Kidney (tissue), 14 donors: ENCODE data around the gene CACNG3. TPM values are rescaled to one million over a fixed set of nuclear protein-coding genes. Genes with fewer than 3 reads are reported as not detected.

Source experiments
- DNase-seq, 5 donors: peaks; one replicate each; pipeline ENCODE4 v3.0.0-alpha.2; 2013 to 2020
- FAIRE-seq: peaks from 2 replicates; lab custom pipeline; 2012; peaks lifted over from hg19 to GRCh38; lab: Jason Lieb, UNC
- H3K27ac ChIP-seq, 2 donors: one replicate each; pipeline ENCODE4 v1.7.0; 2013; ENCODE audit warnings: low read depth in 2 of 2, low read length in 2 of 2, inconsistent platforms in 1 of 2
- H3K27me3 ChIP-seq: one replicate; pipeline ENCODE4 v1.7.1; 2013; ENCODE audit warnings: low read length, inconsistent platforms; ENCODE audit not compliant: control insufficient read depth, insufficient read depth
- H3K36me3 ChIP-seq, 3 donors: one replicate each; pipeline versions ENCODE4 v1.7.0 to v1.7.1; 2013; ENCODE audit warnings: low read length in 3 of 3, control low read depth in 1 of 3, inconsistent platforms in 1 of 3; ENCODE audit not compliant: insufficient read depth in 3 of 3, control insufficient read depth in 2 of 3
- H3K4me1 ChIP-seq, 3 donors: one replicate each; pipeline versions ENCODE4 v1.7.0 to v1.7.1; 2013; ENCODE audit warnings: low read length in 3 of 3, inconsistent platforms in 1 of 3, low read depth in 1 of 3; ENCODE audit not compliant: control insufficient read depth in 2 of 3, insufficient read depth in 2 of 3
- H3K4me3 ChIP-seq, 3 donors: one replicate each; pipeline versions ENCODE4 v1.7.0 to v1.8.1; 2013; ENCODE audit warnings: low read length in 3 of 3, control low read depth in 1 of 3, inconsistent platforms in 1 of 3
- H3K9ac ChIP-seq, 3 donors: one replicate each; pipeline versions ENCODE4 v1.7.0 to v1.7.1; 2013; ENCODE audit warnings: low read length in 3 of 3, control low read depth in 1 of 3, inconsistent platforms in 1 of 3
- H3K9me3 ChIP-seq, 3 donors: one replicate each; pipeline versions ENCODE4 v1.7.0 to v1.7.1; 2013; ENCODE audit warnings: low read length in 3 of 3, control low read depth in 1 of 3, inconsistent platforms in 1 of 3; ENCODE audit not compliant: control insufficient read depth in 2 of 3, insufficient read depth in 1 of 3
- intact Hi-C: fragments of 100-400 bp; cut with DNase I; formaldehyde crosslinking; loops from one replicate; pipeline ENCODE4 v1.11.1; 2022
- polyA plus RNA-seq: library from polyadenylated mRNA; stranded (reverse); fragments of 350-450 nt; fragmentation: Illumina TruSeq; extraction: RNeasy Lipid Tissue Mini Kit (QIAGEN cat#74804); gene quantifications from one replicate; pipeline ENCODE4 v1.2.3, GENCODE V29; 2014; ENCODE audit warnings: low read depth, low replicate concordance; ENCODE audit not compliant: insufficient read depth
- total RNA-seq: library from RNA; stranded (reverse); fragmentation: NEBNext Ultra II Directional; extraction: Animal tissue kit (Norgen Biotek cat#: 25700); gene quantifications from one replicate; pipeline ENCODE4 v1.2.1, GENCODE V29; 2021
- TF ChIP-seq, protein P1 (sequence below): IDR thresholded peaks from 3 replicates; pipeline ENCODE4 v1.5.1; 2012; ENCODE audit warnings: mild to moderate bottlenecking, moderate library complexity, borderline replicate concordance; ENCODE audit not compliant: insufficient read depth; ENCODE audit errors: extremely low read depth
- donor health status: control.
- donor health status: control.
- donor health status: control.
- donor health status: control.
- donor health status: control.
- donor health status: DM: yes; HTN: yes; CAD: no.
- donor health status: Normal renal cell carcinoma (clear cell type).

CACNG3 gene
- total and polyA plus RNA-seq, 2 donors from 2014 or later, result not detected

DNA sequence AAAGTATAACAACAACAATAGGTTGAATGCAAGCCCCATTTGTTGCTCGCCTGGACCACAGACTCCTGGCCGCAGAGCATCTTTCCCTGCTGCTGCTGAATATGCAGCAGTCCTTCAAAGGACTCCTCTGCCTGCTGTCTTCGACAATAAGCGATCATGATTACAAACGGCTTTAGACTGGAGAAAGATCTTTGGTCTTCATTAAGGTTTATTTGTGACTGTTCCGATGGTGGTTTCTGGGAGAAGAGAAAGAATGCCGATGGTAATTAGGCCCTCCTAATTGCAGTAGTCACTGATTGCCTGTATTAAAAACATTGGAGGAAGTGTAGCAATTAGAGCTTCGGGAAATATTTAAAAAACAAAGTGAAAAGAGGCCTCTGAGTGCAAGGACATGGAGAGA is 138.2 kb downstream of the CACNG3 start:
- intact Hi-C loops, result no loop called here
- Histone ChIP-seq H3K4me1 (no peaks in the 10 kb centered on the region), H3K9ac (no peak overlapping the region), H3K27me3 (no peaks in the 10 kb centered on the region), H3K4me3 (no peak overlapping the region), H3K27ac (no peak overlapping the region), H3K36me3 (no peaks in the 10 kb centered on the region), H3K9me3 (no peaks in the 10 kb centered on the region)
- TF ChIP-seq, protein P1, sequence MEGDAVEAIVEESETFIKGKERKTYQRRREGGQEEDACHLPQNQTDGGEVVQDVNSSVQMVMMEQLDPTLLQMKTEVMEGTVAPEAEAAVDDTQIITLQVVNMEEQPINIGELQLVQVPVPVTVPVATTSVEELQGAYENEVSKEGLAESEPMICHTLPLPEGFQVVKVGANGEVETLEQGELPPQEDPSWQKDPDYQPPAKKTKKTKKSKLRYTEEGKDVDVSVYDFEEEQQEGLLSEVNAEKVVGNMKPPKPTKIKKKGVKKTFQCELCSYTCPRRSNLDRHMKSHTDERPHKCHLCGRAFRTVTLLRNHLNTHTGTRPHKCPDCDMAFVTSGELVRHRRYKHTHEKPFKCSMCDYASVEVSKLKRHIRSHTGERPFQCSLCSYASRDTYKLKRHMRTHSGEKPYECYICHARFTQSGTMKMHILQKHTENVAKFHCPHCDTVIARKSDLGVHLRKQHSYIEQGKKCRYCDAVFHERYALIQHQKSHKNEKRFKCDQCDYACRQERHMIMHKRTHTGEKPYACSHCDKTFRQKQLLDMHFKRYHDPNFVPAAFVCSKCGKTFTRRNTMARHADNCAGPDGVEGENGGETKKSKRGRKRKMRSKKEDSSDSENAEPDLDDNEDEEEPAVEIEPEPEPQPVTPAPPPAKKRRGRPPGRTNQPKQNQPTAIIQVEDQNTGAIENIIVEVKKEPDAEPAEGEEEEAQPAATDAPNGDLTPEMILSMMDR, result no peak
- DNase-seq (no peak), FAIRE-seq (no peak)

DNA sequence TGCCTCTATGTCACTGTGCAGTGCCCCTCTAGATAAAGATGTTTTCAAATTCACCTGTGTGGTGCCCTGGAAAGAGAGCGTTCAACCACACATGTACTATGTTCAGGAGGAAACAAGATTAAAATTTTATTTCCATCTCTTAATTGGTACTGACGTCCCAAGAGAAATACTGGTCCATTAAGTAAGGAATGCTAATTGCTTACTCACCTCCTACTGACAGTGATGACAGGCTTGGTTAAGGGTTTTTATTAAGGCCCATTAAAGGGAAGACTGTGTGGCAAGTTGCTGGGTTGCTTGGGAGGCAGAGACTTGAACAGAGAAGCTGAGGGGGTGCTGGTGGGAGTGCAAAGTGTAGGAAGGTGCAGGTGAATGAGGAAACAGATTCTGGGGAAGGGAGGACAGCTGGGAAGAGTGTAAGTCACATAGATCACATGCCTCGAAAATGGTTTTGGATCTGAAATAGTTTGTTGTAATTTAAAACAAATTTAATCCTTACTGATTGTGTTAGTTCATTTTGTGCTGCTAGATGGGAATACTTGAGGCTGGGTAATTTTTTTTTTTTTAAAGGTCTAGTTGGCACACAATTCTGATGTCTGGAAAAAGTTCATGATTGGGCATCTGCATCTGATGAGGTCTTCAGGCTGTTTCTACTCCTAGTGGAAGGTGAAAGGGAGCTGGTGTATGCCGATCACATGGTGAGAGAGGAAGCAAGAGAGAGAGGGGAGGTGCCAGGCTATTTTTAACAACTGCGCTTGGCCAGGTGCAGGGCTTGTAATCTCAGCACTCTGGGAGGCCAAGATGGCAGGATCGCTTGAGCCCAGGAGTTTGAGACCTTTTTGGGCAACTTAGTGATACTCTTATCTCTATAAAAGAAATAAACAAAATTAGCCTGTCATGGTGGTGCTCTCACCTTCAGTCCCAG is 140.5 kb downstream of the CACNG3 start:
- H3K9ac ChIP-seq, result no peak overlapping the region
- no peak overlapping the region for H3K4me3 ChIP-seq
- H3K4me1 ChIP-seq, result no peaks in the 10 kb centered on the region
- TF ChIP-seq, protein P1, result no peak
- no peak for FAIRE-seq
- no peaks in the 10 kb centered on the region for H3K9me3 ChIP-seq
- H3K27me3 ChIP-seq, result no peaks in the 10 kb centered on the region
- intact Hi-C loops, result no loop called here
- no peaks in the 10 kb centered on the region for H3K36me3 ChIP-seq
- DNase-seq, result no peak
- H3K27ac ChIP-seq, result no peak overlapping the region

DNA sequence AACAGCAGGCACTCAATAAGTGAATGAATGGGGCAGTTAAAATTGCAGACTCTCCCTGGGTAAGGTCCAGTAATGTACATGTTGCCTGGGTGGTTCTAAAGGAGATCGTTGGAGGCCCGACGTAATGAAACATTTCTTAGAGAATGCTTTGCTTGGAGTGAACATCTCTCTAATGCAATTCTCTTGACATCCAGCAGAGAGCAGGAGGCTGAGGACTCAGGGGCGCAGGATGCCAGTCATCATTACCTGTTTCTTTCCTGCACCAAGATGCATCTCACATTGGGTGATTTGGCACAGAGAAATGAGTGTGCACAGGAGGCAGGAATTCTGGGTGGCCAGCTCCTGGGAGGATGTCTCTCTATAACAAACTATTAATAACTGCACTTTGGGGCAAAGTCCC is 152.9 kb downstream of the CACNG3 start:
- DNase-seq, result no peak
- TF ChIP-seq, protein P1, result no peak
- no peak overlapping the region for H3K4me3 ChIP-seq
- H3K27me3 ChIP-seq, result no peaks in the 10 kb centered on the region
- intact Hi-C loops, result no loop called here
- no peak overlapping the region for H3K9ac ChIP-seq
- FAIRE-seq, result no peak
- no peaks in the 10 kb centered on the region for H3K36me3 ChIP-seq
- H3K9me3 ChIP-seq, result peaks cover 0 to 6% (median 0%) of the 10 kb centered on the region in 3 donors
- no peak overlapping the region for H3K27ac ChIP-seq
- H3K4me1 ChIP-seq, result no peaks in the 10 kb centered on the region
